ENCODE results near the gene BCL7A. TPM values are rescaled to one million over a fixed set of nuclear protein-coding genes. Genes with fewer than 3 reads are reported as not detected.

Gene BCL7A
- total RNA-seq, 1 donor from 2014 or later: 34.6 TPM

DNA sequence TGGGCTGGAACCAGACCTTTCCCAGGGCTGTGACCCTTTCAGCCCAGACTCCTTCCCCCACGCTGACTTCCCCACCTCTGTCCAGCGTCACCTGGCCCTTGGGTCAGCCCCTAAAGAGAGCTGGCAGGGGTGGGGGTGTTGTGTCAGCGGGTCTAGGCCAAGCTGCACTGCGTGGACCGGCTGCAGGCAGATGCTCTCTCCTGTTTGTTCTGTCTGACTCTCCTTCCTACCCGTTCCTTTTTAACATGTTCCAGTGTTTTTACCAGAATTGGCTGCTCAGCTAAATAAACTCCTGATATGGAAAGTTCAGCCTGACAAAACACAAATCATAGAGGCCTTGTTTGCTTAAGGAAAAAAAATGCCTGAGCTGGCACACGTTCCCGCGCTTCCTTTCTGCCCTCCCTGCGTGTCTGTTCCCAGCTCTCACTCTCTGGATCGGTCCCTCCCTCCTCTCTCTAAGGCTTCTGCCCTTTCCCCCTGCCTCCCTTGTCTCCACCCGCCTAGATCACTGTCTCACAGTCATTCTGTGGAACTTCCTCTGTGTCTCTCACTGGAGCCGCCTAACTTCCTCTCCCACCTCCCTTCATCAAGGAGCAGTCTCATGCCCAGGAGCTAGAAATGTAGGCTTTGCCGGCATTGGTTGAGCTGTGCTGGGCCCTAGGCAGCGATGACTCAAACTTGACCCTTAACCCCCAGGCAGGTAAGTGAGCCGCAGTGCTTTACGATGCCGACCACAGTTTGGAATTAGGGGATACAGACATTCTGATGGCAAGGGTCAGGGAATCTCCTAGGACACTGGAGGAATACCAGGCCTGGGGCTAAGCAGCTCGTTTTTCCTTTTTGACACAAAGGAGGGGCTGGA, 41.4 kb downstream of the BCL7A start:
- Mint-ChIP-seq H3K27me3 (ENCODE audit: low read depth) (no peaks in the 10 kb centered on the region), H3K4me3 (peak overlapping the region; percentile 59), H3K4me1 (peaks cover 40% of the 10 kb centered on the region), H3K36me3 (peaks cover 12% of the 10 kb centered on the region), H3K27ac (peak overlapping the region; percentile 97), H3K9me3 (no peaks in the 10 kb centered on the region)
- DNase-seq (ENCODE audit: low spot score in 2 of 2, unreplicated experiment in 2 of 2): no peak
- TF ChIP-seq, protein P1, sequence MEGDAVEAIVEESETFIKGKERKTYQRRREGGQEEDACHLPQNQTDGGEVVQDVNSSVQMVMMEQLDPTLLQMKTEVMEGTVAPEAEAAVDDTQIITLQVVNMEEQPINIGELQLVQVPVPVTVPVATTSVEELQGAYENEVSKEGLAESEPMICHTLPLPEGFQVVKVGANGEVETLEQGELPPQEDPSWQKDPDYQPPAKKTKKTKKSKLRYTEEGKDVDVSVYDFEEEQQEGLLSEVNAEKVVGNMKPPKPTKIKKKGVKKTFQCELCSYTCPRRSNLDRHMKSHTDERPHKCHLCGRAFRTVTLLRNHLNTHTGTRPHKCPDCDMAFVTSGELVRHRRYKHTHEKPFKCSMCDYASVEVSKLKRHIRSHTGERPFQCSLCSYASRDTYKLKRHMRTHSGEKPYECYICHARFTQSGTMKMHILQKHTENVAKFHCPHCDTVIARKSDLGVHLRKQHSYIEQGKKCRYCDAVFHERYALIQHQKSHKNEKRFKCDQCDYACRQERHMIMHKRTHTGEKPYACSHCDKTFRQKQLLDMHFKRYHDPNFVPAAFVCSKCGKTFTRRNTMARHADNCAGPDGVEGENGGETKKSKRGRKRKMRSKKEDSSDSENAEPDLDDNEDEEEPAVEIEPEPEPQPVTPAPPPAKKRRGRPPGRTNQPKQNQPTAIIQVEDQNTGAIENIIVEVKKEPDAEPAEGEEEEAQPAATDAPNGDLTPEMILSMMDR (IDR thresholded peaks at IDR 0.05; ENCODE audit: unreplicated experiment): no peak

DNA sequence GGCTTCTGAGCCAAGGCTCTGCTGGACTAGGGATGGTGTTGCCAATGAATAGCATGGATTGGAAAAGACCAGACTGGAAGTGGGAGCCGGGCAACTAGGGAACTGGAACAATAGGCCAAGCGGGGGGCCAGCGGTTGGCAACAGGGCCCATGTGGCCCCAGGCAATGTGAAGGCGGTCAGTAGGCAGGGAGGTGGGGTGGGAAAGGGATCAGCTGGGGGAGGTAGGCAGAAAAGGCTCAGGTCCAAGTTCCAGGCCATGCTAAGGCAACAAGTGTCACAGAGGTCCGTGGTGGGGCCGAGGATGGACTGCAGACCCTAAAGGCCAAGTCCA, 42.0 kb downstream of the BCL7A start:
- H3K27ac Mint-ChIP-seq: peak overlapping the region; percentile 97
- no peaks in the 10 kb centered on the region for H3K27me3 Mint-ChIP-seq (ENCODE audit: low read depth)
- DNase-seq (ENCODE audit: low spot score in 2 of 2, unreplicated experiment in 2 of 2): no peak
- peak overlapping the region; percentile 59 for H3K4me3 Mint-ChIP-seq
- TF ChIP-seq, protein P1 (IDR thresholded peaks at IDR 0.05; ENCODE audit: unreplicated experiment): no peak
- peaks cover 41% of the 10 kb centered on the region for H3K4me1 Mint-ChIP-seq
- H3K36me3 Mint-ChIP-seq: peaks cover 9% of the 10 kb centered on the region
- no peaks in the 10 kb centered on the region for H3K9me3 Mint-ChIP-seq

DNA sequence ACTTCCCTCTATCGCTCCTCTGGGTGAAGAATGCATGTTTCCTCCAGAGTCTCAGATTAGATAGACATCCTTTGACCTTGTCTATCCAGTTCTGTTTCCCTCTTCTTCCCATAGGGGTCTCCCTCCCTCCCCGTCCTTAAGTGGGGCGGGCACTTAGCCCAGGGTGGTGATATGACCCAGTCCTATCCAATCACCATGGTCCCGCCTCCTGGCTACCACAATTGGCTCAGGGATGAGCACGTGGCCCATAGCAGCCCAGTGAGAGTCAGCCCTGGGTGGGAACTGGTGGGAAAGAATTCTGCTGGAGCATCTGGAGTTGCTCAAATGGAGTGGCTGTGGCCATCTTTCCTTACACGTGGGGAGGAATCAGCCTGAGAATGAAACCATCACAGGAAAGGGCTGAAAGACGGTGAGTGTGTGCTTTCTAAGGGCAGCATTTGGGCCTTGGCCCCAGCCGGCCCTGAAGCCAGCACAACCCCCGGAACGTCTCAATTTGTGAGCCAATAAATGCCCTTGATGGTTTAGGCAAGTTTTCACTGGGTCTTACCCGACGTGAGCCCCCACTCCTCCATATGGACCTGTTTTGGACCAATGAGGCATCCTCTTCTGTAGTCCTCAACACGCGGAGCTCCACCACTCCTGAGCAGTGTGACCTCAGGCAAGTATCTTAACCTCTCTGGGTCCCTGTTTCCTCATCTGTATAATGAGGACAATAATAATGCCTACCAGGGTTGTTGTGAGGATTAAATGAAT, 42.5 kb downstream of the BCL7A start:
- H3K27ac Mint-ChIP-seq: peak overlapping the region; percentile 97
- H3K9me3 Mint-ChIP-seq: no peaks in the 10 kb centered on the region
- H3K4me3 Mint-ChIP-seq: peak overlapping the region; percentile 59
- H3K27me3 Mint-ChIP-seq (ENCODE audit: low read depth): no peaks in the 10 kb centered on the region
- peaks cover 5% of the 10 kb centered on the region for H3K36me3 Mint-ChIP-seq
- peak; percentile 65 to 80 for DNase-seq (ENCODE audit: low spot score in 2 of 2, unreplicated experiment in 2 of 2)
- TF ChIP-seq, protein P1 (IDR thresholded peaks at IDR 0.05; ENCODE audit: unreplicated experiment): no peak
- peaks cover 41% of the 10 kb centered on the region for H3K4me1 Mint-ChIP-seq

DNA sequence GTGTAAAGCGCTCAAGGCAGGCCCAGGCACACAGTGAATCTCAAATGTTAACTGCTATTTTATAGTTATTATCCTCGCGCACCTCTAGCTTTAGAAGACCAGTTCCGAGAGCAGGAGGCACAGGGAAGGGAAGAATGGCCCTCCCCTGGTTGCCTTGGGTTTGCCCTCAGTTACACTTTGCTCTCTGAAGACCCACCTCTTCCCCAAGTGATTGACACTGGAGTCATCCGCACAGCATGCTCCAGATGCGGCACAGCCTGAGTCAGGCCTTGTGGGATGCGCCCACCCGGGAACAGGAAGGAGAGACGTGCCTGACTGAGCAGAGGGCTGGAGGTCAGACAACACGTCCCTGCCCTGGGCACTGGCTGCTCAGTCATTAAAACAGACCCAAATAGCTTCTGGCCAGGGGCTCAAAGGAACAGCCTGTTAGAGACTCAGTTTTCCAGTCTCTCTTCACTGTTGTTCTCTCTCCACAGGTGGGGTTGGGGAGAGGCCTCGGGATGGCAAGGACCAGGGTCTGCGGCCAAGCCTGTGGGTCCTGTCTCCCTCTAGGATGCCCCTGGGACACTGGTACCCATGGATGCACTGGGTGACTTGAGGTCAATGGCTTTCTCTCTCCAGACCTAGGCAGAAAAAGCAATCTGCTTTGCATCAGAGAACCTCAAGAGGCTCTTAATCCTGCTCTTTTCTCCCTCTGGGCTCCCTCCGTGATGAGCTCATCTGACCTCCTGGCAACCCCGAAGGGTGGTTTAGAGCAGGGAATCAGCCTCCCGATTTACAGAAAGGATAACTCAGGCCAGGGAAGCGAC, 43.3 kb downstream of the BCL7A start:
- TF ChIP-seq, protein P1 (IDR thresholded peaks at IDR 0.05; ENCODE audit: unreplicated experiment): no peak
- DNase-seq (ENCODE audit: low spot score in 2 of 2, unreplicated experiment in 2 of 2): no peak
- H3K36me3 Mint-ChIP-seq: peaks cover 7% of the 10 kb centered on the region
- peak overlapping the region; percentile 59 for H3K4me3 Mint-ChIP-seq
- peaks cover 41% of the 10 kb centered on the region for H3K4me1 Mint-ChIP-seq
- H3K27ac Mint-ChIP-seq: peak overlapping the region; percentile 97
- H3K27me3 Mint-ChIP-seq (ENCODE audit: low read depth): no peaks in the 10 kb centered on the region
- H3K9me3 Mint-ChIP-seq: no peaks in the 10 kb centered on the region

DNA sequence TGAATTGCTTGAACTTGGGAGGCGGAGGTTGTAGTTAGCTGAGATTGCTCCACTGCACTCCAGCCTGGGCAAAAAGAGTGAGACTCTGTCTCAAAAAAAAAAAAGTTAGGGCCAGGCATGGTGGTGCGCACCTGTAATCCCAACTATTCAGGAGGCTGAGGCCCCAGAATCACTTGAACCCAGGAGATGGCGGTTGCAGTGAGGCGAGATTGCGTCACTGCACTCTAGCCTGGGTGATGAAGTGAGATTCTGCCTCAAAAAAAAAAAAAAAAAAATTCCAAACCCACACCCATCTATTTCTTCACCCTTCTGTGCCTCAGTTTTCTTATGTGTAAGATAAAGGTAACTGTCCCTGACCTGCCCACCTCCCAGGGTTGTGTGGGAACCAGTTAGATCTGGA, 45.9 kb downstream of the BCL7A start:
- TF ChIP-seq, protein P1 (IDR thresholded peaks at IDR 0.05; ENCODE audit: unreplicated experiment): no peak
- Mint-ChIP-seq H3K27ac (peak overlapping the region; percentile 58), H3K4me3 (no peak overlapping the region), H3K4me1 (peaks cover 48% of the 10 kb centered on the region), H3K9me3 (no peaks in the 10 kb centered on the region), H3K36me3 (peaks cover 7% of the 10 kb centered on the region), H3K27me3 (ENCODE audit: low read depth) (no peaks in the 10 kb centered on the region)
- no peak for DNase-seq (ENCODE audit: low spot score in 2 of 2, unreplicated experiment in 2 of 2)

Measured in mesothelial cell of epicardium (in vitro differentiated cells).